ENCODE measurements around the gene DNAH17.

The DNAH17 gene

DNA sequence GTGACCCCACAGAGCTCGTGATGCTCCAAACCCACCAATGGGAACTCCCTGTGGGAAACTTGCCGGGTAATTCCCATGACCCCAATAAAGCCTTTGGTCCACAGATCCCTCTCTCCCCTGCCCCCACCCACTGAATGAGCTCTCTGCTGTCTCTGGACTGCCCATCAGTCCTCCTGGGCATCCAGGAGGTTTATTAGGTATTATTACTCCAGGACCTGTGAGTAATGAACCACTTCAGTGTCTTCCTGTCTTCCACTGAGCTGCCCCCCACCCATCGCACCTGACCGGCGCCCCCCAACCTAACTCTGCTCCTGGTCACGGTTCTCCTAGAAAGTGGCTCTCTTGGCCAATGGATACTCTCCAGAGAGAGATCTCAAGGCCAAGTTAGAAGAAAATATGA, 28.7 kb upstream of the DNAH17 start:
- DNase-seq: no peak

DNA sequence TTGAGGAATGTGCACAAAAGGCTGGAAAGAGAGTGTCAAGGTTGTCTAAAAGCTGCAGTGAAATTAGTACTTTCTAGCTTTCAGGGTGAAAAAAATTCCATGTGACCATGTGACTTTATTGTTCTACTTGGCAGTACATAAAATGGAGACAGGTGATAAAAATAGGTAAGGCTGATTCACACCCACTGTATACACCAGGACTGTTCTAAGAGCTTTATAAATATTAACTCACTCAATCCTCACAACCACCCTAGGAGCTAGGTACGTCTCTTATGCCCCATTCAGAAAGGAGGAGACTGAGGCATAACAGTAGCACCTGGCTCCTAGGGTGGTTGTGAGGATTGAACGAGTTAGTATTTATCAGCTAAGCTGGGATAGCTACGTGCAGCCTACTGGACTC, 28.2 kb upstream of the DNAH17 start:
- no peak for DNase-seq

DNA sequence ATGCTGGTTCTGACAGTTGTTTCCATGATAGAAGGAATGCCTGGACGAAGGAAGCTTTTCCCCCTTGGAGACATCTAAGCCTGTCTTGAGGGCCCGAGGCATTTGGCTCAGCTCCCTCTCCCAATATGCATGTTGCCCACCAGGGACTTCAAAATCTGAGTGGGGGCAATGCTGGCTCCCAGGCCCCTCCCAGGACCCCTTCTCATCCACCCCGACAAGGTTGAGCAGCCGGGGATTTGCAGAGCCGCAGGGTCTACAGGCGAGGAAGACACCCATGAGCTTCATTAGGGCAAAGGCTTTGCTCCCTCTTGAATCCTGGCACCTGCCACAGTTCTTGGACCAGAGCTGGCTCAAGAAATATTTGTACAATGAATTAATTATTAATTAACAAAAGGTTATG, 25.1 kb upstream of the DNAH17 start:
- DNase-seq: no peak

DNA sequence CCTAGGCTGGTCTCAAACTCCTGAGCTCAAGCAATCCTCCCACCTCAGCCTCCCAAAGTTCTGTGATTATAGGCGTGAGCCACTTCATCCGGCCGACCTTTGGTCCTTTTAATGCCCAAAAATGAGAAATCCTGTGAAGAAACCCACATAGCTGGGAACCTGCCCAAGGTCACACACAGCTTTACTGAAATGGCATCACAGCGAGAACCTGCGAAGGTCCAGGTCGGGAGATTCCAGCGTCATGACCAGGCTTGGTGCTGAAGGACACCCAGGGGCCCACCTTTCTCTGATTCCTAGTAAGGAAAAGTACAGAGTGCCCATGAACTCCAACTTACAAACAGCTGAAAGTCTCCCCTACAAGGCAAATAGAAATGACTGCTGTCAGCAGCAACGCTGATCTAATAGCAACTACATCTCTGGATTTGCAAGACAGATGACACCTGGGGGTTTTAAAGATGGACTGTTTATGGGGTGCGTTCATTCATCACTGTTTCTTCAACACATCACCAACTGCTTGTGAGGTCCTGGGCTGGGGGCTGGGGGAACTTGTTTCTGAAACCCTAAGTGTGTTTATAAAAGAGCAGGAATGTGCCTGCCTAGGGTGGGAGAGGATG, 24.5 kb upstream of the DNAH17 start:
- DNase-seq: no peak

DNA sequence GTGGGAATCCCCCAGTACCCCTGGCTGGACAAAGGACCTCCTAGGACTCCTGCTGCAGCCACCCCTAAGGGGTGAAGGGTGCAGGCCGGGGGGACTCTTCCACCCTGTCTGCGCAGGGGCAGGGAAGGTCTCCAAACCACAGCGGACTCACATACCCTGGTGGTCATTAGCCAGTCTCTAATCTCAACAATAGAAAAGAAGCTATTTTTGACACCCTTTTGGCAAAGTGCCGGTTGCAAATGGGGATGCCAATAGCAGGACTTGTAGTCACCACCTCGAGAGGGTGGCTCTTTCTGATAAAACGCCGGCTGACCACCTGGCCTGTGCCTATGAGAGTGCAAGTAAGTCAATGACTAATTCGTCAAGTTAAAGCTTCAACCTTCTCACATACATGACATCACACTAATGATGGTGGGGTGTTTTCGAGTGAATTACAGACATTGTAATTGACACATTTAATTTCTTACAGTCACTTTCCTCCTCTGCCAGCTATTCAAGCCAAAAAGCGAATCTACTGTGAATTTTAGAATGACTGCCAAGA, 23.1 kb upstream of the DNAH17 start:
- DNase-seq: no peak

DNA sequence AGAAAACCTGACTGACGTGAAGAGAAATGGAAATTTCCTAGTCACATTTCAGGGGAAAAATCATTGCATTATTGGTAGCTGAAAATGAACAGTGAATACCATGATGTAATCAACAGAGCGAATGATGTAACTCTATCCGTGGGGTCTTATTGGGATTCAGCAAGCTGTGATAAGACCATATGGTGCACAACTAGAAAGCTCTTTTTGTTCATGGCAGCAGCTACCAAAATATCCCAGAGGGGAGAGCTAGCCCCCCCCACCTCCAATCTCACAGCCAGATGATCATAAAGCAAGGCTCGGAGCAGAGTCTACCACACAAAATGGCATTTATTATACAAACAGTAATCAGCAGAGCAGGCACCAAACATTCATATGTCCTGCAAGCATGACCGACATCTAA, 22.2 kb upstream of the DNAH17 start:
- DNase-seq: no peak

DNA sequence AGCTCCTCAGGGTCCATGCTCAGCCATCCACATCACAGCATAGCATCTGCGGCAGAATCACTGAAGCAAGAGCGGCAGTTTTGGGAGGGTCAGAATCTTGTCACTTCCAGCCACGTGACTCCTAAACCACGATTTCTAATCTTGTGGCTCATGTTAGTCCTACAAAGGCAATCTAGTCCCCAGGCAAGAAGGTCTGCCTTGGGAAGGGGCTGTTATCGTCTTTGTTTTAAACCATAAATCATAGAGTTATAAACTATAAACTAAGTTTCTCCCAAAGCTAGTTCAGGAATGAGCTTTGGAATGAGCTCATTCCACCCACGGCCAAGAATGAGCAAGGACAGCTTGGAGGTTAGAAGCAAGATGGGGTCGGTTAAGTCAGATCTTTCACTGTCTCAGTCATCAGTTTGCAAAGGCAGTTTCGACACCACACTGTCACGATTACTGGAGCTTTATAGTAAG, 20.8 kb upstream of the DNAH17 start:
- no peak for DNase-seq

DNA sequence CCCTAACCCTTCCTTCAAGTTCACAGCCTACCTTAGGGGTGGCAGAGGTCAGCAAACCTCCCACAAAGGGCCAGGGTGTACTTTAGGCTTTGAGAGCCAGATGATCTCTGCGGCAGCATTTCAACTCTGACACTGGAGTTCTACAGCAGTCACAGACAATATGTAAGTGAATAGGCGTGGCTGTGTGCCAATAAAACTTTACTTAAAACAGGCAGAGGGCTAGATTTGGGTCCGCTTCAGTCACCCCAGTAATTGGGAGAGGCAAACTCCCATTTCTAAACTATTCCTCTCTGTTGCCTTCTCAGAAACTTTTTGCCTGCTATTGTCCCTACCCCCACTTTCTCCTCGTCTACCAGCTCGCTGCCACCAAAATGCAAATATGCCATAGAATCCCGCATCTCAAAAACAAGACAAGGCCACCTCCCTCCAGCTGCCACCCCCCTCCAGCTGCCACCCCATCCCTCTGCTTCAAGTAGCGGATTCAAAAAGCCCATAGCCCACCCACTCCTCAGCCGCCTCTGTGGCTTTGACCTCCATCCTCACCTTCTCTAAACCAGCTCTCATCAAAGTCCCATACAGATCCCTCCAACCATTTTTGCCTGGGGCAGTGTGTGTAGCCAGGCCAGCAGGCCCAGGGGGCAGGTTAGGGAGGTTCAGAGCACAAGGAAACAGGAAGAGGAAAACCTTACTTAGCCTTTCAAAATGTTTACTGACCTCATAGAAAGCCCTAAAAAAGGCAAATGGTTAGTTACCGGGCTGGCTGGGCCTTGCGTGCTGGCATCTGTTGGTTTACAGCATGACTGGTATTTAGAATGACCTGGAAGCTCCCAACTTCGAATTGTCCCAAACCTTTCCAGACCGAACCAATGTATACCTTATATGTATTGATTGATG, 19.9 kb upstream of the DNAH17 start:
- DNase-seq: no peak

DNA sequence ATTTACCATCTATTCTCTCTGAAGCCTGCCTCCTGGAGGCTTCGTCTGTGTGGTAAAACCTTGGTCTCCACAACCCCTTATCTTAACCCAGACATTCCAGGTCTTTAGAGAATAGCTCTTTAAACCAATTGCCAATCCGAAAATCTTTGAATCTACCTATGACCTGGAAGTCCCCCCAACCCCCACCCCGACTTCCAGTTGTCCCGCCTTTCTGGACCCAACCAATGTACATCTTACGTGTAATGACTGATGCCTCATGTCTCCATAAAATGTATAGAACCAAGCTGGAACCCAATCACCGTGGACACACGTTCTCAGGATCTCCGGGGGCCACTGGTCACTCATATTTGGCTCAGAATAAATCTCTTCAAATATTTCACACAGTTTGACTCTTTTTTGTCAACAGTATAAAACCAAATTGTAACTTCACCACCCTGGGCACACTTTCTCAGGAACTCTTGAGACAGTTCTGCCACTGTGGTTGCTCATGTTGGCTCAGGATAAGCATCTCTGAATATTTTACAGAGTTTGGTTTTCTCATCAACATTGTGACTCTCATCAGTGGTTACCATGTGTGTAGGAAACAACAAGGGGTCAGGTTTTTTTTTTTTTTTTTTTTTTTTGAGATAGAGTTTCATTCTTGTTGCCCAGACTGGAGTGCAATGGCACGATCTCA, 18.1 kb upstream of the DNAH17 start:
- no peak for DNase-seq

DNA sequence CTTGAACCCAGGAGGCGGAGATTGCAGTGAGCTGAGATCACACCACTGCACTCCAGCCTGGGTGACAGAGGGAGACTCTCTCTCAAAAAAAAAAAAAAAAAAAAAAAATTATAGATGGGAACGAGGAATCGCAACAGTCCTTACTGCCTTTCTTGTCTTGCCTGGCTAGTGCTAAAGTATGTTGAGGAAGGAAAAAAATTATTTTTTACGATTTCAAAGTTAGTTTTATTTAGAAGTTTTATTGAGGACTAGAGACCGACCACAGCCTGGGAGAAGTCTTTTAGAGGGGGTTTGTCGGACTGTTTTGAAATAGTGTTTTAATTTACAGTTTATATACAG, 15.8 kb upstream of the DNAH17 start:
- DNase-seq: no peak

DNA sequence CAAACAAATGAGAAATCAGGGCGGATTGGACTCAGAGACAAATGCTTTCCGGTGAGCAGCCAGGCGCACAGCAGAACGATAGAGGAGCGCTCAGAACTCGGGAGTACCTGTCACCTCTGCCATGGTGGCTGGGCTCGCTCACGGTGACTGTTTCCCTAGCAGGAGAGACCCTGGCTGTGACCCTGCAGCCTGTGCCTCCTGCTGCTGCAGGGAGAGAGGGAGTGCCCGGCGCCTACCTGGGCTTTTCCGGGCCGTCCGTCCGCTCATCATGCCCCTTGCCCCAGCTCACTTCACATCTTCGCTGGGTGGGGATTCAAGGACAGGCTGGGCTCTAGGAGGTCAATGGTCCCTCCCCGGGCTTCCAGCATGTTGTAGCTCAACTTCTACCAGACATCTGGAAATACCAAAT, 14.1 kb upstream of the DNAH17 start:
- no peak for DNase-seq

DNA sequence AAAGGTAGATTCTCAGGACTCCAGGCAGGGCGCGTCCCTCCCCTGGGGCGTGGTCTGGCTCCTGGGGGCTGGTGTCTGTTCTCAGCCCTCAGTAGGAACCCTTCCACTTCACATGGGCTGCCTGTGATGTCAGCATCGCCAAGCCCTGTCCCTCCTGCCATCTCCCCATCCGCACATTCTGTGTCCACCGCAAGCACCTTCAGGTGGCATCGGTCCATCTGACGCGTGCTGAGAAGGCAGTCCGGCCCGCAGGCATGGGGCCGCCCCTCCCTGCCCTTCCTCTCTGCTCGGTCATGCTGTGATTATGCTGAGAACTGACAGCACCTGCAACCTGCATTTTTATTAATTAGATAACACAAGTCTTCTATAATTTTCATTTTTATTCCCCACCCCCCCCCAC, 12.7 kb upstream of the DNAH17 start:
- no peak for DNase-seq

DNA sequence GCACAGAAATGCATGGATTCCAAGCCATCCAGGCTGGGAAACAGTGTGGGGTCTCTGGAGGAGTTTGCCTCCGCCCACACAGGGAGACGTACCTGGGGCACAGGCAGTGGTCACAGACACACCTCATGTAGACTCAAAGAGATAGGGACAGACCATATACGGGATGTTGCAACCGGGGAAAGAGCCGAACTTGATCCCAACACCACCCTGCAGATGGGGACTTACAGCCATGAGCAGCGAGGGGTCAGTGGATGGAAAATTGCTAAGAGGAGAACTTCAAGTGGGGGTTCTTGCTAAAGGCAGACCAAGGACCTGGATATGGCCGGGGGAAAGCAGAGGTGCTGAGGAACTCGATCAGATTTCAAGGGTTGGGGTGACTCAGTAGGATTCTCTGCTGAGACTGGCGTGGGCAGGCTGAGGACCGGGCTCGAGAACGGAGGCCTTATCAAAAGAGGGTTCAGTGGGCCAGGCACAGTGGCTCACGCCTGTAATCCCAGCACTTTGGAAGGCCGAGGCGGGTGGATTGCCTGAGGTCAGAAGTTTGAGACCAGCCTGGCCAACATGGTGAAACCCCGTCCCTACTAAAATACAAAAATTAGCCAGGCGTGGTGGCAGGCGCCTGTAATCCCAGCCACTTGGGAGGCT, 12.0 kb upstream of the DNAH17 start:
- DNase-seq: no peak

DNA sequence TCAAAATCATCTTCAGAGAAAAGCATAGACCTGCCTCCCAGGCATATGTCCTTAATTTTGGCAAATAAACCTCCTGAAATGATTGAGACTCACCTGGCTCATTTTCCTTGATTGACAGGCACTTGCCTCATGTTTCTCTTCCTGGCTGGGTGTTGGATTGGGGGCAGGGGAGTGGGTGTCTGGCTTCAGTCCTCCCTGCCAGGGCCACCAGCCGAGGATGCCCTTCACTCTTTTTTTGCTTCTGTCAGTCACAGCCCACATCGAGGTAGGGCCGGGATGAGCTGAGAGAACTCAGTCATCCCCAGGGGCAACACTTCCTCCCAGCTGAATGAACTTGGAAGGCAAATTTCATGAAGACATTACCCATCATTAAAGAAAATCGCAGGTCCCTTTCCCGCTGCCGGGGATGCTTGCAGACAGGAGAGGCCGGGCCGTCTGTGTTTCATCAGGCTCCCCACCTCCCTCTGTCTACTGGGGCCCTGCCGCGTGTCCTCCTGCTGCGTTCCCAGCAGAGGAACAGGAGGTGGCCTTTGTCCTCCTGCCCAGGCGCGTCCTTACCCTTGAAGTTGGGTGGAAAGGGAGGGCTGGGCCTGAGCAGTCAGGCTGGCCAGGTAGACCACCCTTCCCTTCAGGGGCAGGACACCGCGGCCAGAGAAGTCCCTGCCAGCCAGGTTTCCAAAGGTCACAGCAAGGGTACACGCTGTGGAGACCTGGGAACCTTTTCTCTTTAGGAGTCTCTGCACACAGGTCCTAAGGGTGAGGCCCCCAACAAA, 11.2 kb upstream of the DNAH17 start:
- DNase-seq: no peak

DNA sequence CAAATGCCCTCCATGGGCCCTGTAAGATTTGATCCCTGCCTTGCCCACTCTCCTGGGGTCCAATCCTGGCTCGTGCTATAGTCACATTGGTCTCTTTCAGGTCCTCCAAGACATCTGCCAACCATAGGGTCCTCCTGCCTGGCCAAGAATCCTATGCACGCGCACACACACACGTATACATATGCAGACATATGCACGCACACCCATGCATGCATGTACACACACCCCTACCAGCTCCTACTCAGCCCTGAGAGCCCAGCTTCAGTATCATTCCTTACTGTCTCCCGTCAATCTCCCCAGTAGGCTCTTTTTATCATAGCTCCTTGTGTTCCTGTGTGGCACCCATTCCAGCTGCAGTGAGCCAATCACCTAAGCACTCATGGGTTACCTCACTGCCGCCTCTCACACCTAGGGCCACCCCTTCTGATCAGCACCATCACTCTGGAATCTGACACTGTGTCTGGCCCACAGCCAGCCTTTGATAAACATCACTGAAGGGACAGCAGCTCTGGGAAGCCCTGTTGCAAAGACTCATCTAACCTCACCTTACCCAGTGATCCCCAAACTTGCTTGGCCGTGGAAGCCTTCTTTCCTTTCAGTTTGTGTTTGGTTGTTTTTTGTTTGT, 7.9 kb upstream of the DNAH17 start:
- peak; percentile 19 for DNase-seq

DNA sequence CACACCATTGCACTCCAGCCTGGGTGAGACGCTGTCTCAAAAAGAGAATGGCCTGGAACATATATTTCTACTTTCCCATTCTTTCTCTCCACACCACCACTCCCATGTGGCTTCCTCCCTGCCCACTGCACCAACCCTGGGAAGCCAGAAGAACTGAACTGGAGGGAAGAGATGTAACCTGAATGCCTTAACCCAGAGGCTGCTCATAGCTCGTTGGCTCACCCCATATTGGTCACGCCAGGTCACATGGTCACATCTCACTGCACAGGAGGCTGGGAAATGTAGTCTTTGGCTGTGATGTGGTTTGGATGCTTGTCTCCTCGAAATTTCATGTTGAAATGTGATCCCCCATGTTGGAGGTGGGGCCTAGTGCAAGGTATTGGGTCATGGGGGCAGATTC, 5.9 kb upstream of the DNAH17 start:
- no peak for DNase-seq

DNA sequence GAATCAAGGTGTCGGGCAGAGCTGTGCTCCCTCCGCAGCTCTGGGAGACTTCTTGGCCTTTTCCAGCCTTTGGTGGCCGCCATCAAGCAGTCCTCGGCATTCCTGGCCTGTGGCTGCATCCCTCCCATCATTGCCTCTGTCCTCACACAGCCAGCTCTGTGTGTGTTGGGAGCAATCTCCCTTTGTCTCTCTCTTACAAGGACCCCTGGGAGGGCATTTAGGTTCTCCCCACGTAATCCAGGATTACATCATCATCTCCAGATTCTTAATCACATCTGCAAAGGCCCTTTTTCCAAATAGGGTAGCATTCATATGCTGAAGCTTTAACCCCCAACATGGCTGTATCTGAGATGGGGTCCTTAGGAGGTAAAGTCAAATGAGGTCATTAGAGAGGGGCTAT, 4.1 kb upstream of the DNAH17 start:
- DNase-seq: no peak

DNA sequence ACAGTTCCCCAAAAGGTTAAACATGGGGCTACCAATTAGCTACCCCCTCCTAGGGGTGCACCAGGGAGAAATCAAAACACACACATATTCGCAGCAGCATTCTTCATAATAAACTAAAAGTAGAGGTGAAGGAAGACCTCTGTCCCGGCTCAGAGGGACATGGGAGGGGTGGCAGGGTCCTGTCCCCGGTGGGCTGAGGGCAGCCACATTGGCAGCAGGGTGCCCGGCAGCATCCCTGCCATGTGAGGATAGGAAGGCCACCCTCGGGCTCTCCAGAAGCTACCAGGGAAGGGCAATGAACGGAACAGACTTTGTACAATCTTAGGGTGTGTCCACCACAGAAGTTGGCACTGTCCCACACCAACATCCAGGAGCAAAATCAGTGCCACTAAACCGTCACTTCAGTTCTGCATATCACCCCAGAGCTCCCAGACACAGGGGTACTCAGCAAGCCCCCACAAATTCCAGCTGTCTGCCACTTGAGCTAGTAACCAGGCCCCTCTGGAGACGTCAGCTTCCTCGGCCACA, 3.1 kb upstream of the DNAH17 start:
- no peak for DNase-seq

DNA sequence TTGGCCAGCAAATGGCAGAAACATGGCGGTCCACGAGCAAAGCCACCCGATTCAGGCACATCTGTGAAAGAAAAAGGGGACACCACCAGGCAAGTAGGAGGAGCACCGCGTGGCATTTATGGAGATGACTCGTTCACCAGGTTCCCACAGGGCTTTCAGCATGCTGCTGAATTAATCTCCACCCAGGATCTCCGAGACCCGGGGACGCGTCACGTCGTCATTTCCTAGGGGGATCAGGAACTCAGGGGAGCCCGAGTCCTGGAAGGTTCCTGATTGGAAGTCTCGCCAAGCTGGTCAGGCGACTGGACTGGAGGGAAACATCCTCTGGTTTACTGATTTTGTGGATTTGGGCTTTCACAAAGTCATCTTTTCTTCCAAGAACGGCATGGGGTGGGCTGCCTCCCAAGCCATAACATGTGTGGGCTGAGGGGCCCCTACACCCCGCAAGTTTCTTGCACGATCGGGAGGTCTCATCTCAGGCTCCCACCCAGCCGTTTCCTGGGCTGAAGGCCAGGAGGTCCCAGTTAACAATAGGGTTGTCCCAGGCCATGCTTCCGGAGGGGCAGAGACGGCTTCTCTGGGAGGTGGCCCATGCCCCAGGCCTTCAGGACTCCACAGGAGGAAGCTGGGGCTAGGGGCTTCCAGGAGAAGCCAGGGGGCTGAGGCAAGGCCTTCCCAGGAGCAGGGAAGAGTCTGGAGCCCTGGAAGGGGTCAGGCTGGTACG, 645 bp downstream of the DNAH17 start:
- DNase-seq: no peak

DNA sequence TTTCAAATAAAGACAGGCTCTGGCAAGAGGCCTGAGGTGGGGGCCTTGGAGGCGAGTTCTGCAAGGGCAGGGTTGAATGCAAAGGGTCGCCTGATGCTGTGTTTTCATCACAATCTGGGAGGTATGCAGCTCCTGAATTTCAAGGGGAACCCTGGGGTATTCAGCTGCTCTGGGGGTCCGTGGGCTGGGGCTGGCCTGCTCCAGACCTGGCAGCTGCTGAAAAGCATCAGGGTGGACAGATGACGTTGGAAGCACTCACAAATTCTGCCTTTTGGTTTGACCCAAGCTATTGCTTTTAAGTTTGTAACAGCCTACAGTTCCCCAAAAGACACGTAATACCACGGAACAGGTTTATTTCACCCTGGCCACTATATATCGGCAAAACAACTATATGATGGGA, 1.3 kb downstream of the DNAH17 start:
- DNase-seq: no peak

DNA sequence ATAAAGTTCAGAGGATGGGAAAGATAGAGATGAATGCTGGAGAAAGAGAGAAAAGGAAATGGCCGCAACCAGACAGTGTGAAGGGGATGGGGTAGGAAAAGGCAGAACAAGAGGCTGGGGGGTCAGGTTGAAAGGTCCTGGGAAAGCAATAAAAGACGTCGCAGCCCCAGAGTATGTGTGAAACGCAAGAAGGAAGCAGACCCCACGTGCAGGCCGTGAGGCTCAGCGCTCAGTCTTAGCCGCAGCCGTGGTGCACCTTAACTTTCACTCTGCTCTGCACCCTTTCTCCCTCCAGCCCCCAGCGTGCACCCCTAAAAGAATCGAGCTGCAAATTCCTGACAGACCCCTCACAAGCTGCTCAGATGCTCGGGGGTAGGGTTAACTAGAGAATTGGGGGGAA, 1.9 kb downstream of the DNAH17 start:
- DNase-seq: no peak

Measured in NCI-H510A (cell line).